Activated naive CD8-positive, alpha-beta T cell treated with anti-CD3 and anti-CD28 coated beads for 36 hours (primary cell): ENCODE results near the gene TPK1. TPM values are rescaled to one million over a fixed set of nuclear protein-coding genes. Genes with fewer than 3 reads are reported as not detected.
"Not testable (repeated sequence)": the region's sequence is repeated elsewhere in the genome, so short reads cannot be mapped to it uniquely, and the experiment has no call there.

Experiments used
- DNase-seq: peaks from one replicate; pipeline ENCODE4 v3.0.0; 2021
- H3K27ac Mint-ChIP-seq: one replicate; pipeline ENCODE4 v1.8.0; 2022; ENCODE audit warnings: mild to moderate bottlenecking, moderate library complexity, mixed read lengths
- H3K27me3 Mint-ChIP-seq: one replicate; pipeline ENCODE4 v1.8.0; 2022; ENCODE audit warnings: mild to moderate bottlenecking, mixed read lengths
- H3K36me3 Mint-ChIP-seq: one replicate; pipeline ENCODE4 v1.8.0; 2021; ENCODE audit warnings: mild to moderate bottlenecking, mixed read lengths
- H3K4me1 Mint-ChIP-seq: one replicate; pipeline ENCODE4 v1.8.0; 2021; ENCODE audit warnings: mixed read lengths
- H3K4me3 Mint-ChIP-seq: one replicate; pipeline ENCODE4 v1.8.0; 2022; ENCODE audit warnings: mild to moderate bottlenecking, moderate library complexity, mixed read lengths
- H3K9me3 Mint-ChIP-seq: one replicate; pipeline ENCODE4 v1.8.0; 2022; ENCODE audit warnings: mixed read lengths
- total RNA-seq, 2 experiments: library from RNA; stranded (reverse); gene quantifications; one replicate each; pipeline ENCODE4 v1.2.3, GENCODE V29; 2021

The TPK1 gene
- total RNA-seq, 2 experiments from 2014 or later: 16.7 to 21.4 TPM

DNA sequence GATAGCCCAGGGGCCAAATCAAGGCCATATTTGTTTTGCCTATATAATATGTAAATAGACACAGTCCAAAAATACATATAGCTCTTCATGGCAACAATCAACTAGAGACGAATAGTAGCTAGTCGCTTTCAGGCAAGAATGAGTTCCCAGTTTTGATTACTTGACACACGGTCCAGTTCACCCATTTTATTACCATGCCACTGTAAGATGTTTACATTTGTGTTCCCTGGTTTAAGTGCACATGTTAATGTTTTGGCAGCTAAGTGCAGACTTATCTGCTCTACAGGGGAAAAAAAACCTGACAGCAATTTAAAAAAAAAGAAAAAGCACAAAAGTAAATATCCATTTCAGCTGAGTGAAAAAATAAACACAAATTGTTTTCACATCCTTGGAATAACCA is 213.1 kb downstream of the TPK1 start:
- Mint-ChIP-seq H3K27me3 (no peaks in the 10 kb centered on the region), H3K27ac (no peak overlapping the region), H3K9me3 (peaks cover 7% of the 10 kb centered on the region), H3K36me3 (peaks cover 47% of the 10 kb centered on the region), H3K4me1 (no peaks in the 10 kb centered on the region), H3K4me3 (no peak overlapping the region)
- DNase-seq: no peak

DNA sequence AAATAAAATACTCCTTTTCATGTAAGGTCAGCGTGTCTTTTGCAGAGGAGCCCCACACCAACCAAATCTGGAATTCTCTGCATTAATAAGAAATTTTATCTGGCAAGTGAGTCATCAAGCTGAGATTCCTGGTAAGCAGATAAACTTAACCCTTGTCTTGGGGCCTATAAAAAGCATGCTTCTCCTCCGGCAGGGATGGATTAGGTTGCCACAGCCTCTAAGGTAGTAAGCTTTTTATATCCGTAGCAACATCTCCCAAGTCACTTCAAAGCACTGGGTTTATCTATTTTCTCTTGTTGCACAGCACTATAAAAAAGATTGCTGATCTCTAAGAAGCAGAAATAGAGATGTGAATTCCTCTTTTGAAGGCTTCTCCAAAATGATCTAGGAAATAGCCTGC is 229.6 kb downstream of the TPK1 start:
- no peaks in the 10 kb centered on the region for H3K27me3 Mint-ChIP-seq
- H3K27ac Mint-ChIP-seq: no peak overlapping the region
- no peak overlapping the region for H3K4me3 Mint-ChIP-seq
- peaks cover 13% of the 10 kb centered on the region for H3K36me3 Mint-ChIP-seq
- no peak for DNase-seq
- peaks cover under 1% of the 10 kb centered on the region for H3K9me3 Mint-ChIP-seq
- H3K4me1 Mint-ChIP-seq: peaks cover 3% of the 10 kb centered on the region

DNA sequence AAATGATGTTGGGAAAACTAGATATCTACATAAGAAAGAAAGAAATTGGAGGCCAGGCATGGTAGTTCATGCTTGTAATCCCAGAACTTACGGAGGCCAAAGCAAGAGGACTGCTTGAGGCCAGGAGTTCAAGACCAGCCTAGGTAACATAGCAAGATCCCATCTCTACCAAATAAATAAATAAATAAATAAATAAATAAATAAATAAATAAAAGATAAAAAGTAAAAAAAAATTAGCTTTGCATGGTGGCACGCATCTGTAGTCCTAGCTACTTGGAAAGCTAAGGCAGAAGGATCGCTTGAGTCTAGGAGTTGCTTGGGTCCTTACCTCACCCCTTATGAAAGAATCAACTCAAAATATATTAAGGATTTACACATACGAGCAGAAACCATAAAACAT is 238.9 kb downstream of the TPK1 start:
- no peaks in the 10 kb centered on the region for H3K4me1 Mint-ChIP-seq
- no peak overlapping the region for H3K27ac Mint-ChIP-seq
- H3K36me3 Mint-ChIP-seq: peaks cover 52% of the 10 kb centered on the region
- DNase-seq: no peak
- no peaks in the 10 kb centered on the region for H3K27me3 Mint-ChIP-seq
- H3K9me3 Mint-ChIP-seq: peaks cover 34% of the 10 kb centered on the region
- H3K4me3 Mint-ChIP-seq: no peak overlapping the region

DNA sequence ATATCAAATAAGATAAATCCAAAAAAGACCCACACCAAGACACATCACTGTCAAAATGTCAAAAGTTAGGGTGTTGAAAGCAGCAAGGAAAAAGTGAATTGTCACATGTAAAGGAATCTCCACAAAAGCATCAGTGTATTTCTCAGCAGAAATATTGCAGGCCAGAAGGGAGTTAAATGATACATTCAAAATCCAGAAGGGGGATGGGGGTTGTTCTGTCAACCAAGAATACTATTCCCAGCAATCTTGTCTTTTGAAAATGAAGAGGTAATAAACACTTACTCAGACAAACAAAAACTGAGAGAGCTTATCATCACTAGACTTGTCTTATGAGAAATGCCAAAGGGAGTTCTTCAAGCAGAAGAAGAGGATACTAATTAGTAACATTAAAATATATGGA is 241.3 kb downstream of the TPK1 start:
- Mint-ChIP-seq H3K27ac (no peak overlapping the region), H3K9me3 (peaks cover 32% of the 10 kb centered on the region), H3K36me3 (peaks cover 51% of the 10 kb centered on the region), H3K4me1 (no peaks in the 10 kb centered on the region), H3K4me3 (no peak overlapping the region), H3K27me3 (no peaks in the 10 kb centered on the region)
- no peak for DNase-seq

DNA sequence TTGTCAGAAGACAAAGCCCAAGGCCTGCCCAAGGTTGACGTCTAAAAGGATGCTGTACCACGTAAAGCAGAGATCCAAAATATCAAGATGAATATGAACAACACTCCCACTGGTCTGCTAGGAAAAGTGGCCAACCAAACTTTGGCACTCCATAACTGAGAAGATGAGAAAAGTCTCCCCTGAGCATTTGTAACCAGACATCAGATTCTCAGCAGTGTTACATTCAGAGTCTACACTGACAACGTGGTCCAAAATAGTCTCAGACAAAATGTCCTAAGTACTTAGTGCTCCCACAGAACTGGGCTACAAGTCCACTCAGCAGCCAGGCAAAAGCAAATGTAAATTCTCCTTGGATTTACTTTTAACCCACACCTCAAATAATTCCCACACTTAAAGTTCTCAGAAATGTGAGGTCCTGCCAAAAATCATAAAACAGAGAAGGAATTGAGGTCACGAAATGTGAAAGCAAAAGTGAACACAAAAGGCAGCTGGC is 247.2 kb downstream of the TPK1 start:
- DNase-seq: no peak
- Mint-ChIP-seq H3K9me3 (peaks cover 3% of the 10 kb centered on the region), H3K27me3 (no peaks in the 10 kb centered on the region)

DNA sequence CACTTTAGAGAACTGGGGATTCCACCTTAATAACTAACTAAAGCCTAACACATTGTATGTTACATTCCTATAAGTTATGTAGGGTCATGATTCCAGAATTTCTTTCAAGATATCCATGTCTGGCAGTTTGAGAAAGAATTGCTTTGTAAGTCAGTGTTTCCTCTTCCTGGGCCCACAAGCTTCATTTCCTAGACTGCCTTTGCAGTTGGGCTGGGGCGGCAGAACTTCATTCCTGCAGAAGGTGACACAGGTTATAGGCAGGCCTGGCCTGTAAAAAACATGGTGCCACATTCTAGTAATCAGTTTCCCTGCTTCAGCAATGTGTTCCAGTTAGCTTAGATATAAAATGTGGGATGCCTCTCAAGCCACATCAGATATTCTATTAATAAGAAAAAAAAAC is 248.2 kb downstream of the TPK1 start:
- H3K27ac Mint-ChIP-seq: no peak overlapping the region
- no peak for DNase-seq
- no peaks in the 10 kb centered on the region for H3K9me3 Mint-ChIP-seq
- no peak overlapping the region for H3K4me3 Mint-ChIP-seq
- no peaks in the 10 kb centered on the region for H3K27me3 Mint-ChIP-seq
- H3K4me1 Mint-ChIP-seq: no peaks in the 10 kb centered on the region
- H3K36me3 Mint-ChIP-seq: peaks cover 21% of the 10 kb centered on the region

More for the DNA sequence above, 247.2 kb downstream of the TPK1 start:
- no peak overlapping the region for H3K4me3 Mint-ChIP-seq
- H3K36me3 Mint-ChIP-seq: peaks cover 23% of the 10 kb centered on the region
- no peak overlapping the region for H3K27ac Mint-ChIP-seq
- no peaks in the 10 kb centered on the region for H3K4me1 Mint-ChIP-seq

DNA sequence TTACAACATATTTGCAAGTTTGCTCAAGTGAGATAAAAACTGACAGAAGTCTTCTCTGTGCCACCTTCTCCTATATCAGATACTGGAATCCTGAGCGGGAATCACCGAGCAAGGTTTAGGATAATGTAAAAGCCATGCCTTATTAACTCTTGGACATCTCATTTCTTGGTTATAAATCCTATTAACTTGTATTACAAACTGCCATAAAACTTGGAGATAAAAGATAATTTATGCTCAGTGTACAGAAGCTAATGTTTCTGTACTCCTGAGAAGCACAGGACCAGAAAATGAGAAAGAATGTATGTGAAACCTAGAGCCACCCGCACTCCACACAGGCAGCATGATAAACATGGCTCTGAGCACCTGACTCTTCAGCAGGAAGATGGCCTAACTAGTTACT is 251.1 kb downstream of the TPK1 start:
- peaks cover 19% of the 10 kb centered on the region for H3K36me3 Mint-ChIP-seq
- peaks cover 4% of the 10 kb centered on the region for H3K4me1 Mint-ChIP-seq
- no peaks in the 10 kb centered on the region for H3K9me3 Mint-ChIP-seq
- DNase-seq: no peak
- no peaks in the 10 kb centered on the region for H3K27me3 Mint-ChIP-seq
- H3K27ac Mint-ChIP-seq: no peak overlapping the region
- no peak overlapping the region for H3K4me3 Mint-ChIP-seq

DNA sequence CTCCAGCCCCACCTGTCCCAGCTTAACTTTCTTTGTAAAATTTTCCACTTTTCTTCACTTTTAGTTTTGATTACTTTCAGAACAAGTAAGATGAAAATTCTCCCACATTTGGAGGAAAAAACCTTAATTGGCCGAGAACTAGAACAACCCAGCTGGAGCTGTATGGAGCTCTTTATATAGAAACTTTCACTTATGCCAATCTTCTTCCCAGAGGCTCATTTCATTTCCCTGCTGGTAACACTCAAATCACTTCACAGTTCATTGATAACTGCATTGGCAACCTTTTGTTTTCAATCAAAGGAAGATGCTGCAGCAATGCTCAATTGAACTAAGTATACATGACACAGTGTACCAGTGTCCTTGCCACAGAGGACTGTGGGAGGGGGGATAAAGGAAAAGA is 256.2 kb downstream of the TPK1 start:
- no peak overlapping the region for H3K4me3 Mint-ChIP-seq
- no peak for DNase-seq
- no peak overlapping the region for H3K27ac Mint-ChIP-seq
- H3K4me1 Mint-ChIP-seq: peaks cover 4% of the 10 kb centered on the region
- peaks cover 31% of the 10 kb centered on the region for H3K36me3 Mint-ChIP-seq
- H3K27me3 Mint-ChIP-seq: no peaks in the 10 kb centered on the region
- H3K9me3 Mint-ChIP-seq: no peaks in the 10 kb centered on the region

DNA sequence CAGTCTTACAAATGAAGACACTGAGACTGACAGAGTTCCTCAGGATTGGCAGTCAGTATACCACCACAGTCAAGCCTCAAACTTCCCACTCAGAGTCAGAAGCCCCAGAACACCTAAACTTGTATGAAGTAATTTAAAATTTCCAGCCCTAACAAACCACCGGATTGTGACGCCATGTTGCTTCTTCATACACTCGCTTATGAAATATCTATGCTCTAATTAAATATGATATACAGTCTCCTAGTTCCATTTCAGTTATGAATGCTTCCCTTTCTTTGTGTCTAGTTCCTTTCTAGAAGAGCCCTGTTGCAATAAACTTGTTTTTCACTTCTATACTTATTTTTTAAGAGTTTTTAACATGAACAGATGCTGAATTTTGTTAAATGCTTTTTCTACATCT is 260.4 kb downstream of the TPK1 start:
- peaks cover 23% of the 10 kb centered on the region for H3K36me3 Mint-ChIP-seq
- no peak overlapping the region for H3K27ac Mint-ChIP-seq
- no peak for DNase-seq
- peaks cover 4% of the 10 kb centered on the region for H3K4me1 Mint-ChIP-seq
- H3K4me3 Mint-ChIP-seq: no peak overlapping the region
- H3K9me3 Mint-ChIP-seq: peaks cover 1% of the 10 kb centered on the region
- no peaks in the 10 kb centered on the region for H3K27me3 Mint-ChIP-seq

DNA sequence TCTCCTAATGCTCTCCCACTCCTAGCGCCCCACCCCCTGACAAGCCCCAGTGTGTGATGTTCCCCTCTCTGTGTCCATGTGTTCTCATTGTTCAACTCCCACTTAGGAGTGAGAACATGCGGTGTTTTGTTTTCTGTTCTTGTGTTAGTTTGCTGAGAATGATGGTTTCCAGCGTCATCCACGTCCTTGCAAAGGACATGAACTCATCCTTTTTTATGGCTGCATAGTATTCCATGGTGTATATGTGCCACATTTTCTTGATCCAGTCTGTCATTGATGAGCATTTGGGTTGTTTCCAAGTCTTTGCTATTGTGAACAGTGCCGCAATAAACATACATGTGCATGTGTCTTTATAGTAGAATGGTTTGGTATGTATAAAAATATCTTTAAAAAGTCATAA is 261.1 kb downstream of the TPK1 start:
- H3K27me3 Mint-ChIP-seq, DNase-seq, H3K27ac Mint-ChIP-seq, H3K4me3 Mint-ChIP-seq, H3K9me3 Mint-ChIP-seq, H3K4me1 Mint-ChIP-seq: not testable (repeated sequence)
- H3K36me3 Mint-ChIP-seq: peaks cover 23% of the 10 kb centered on the region

DNA sequence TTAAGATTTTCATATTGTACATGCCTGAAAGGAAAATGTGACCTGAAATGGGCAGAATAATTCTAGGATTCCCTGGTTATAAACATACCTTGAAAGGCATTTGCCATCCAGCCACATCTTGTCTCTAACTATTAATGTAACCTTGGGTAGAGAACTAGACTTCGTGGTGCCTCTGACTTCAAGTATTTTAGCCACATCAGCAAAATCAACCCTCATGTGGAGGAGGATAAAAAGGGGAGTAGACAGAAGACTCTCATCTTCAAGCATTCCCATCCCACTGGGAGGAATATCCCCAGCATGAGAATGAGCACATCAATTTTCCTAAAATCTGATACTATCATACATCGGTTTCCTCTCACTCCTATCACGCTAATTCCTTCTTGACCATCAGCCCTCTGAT is 267.6 kb downstream of the TPK1 start:
- Mint-ChIP-seq H3K9me3 (peaks cover 4% of the 10 kb centered on the region), H3K4me1 (no peaks in the 10 kb centered on the region), H3K27me3 (no peaks in the 10 kb centered on the region), H3K27ac (no peak overlapping the region), H3K36me3 (peaks cover 20% of the 10 kb centered on the region), H3K4me3 (no peak overlapping the region)
- no peak for DNase-seq

DNA sequence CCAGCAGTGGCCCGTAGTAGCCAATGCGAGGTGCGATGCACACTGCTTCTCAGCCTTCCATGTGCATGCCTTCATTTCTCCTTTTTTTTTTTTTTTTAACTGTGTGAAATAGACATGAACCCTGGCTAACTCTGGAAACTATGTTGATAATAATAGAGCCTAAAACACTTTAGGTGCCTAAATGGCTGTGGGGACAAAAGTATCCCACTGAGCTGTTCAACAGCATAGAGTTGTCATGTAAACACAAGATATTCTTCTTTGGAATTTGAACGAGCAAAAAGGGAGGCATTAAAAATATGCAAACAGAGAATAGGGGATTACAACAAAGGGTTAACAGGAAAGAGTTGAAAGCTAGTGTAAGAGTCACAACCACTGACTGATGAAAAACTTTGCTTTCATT is 270.3 kb downstream of the TPK1 start:
- no peak for DNase-seq
- no peaks in the 10 kb centered on the region for H3K27me3 Mint-ChIP-seq
- no peak overlapping the region for H3K27ac Mint-ChIP-seq
- peaks cover 24% of the 10 kb centered on the region for H3K36me3 Mint-ChIP-seq
- no peaks in the 10 kb centered on the region for H3K4me1 Mint-ChIP-seq
- no peak overlapping the region for H3K4me3 Mint-ChIP-seq
- peaks cover 4% of the 10 kb centered on the region for H3K9me3 Mint-ChIP-seq

DNA sequence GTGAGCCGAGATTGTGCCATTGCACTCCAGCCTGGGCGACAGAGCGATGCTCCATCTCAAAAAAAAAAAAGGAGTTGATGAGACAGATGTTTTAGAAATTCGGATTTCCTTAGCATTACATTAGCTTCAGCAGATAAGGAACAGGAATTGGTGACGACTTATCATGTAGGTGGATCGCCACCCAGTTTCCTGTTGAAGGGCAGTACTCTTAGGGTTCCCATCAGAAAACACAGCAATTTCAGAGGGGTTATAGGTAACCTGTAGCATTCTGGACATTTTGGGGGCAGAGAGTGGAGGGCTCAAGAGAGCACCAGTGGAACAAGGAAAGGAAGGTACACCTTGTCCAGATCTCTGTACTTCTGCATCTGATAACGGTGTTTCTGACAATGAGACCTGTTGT is 286.0 kb downstream of the TPK1 start:
- Mint-ChIP-seq H3K4me1 (no peaks in the 10 kb centered on the region), H3K9me3 (no peaks in the 10 kb centered on the region), H3K27me3 (no peaks in the 10 kb centered on the region), H3K27ac (no peak overlapping the region), H3K36me3 (peaks cover 6% of the 10 kb centered on the region), H3K4me3 (no peak overlapping the region)
- no peak for DNase-seq

DNA sequence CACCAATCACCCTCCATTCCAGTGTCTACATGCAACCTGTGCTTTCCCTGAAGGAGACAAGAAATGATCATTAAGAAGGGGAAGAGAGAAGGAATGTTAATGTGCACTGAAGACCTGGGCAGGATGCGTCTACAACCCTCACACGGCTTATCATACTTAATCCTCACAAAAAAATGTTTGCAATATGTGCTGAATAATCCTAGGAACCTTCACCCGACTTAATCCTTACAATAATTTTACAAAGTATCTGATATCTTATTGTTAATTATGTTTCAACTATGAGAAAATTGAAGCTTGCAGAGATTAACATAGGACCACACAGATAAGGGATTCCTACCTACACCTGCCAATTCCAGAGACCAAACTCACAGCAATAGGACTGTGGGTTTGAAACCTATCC is 287.3 kb downstream of the TPK1 start:
- Mint-ChIP-seq H3K27ac (no peak overlapping the region), H3K36me3 (peaks cover 9% of the 10 kb centered on the region), H3K27me3 (no peaks in the 10 kb centered on the region), H3K9me3 (no peaks in the 10 kb centered on the region), H3K4me1 (no peaks in the 10 kb centered on the region), H3K4me3 (no peak overlapping the region)
- no peak for DNase-seq

DNA sequence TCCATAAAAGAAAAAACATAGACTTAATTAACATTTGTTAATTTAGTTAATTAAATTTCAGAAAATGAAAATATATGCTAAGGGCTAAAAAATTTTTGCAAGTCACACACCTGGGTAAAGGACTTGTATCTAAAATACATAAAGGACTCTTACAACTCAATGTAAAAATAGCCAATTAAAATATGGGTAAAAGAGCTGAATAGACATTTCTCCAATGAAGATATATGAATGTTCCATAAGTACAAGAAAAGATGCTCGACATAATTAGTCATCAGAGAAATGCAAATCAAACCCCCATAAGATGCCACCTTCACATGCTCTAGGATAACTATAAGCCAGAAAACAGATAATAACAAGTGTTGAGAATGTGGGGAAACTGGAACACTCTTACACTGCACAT is 288.0 kb downstream of the TPK1 start:
- Mint-ChIP-seq H3K4me3 (no peak overlapping the region), H3K9me3 (no peaks in the 10 kb centered on the region), H3K4me1 (no peaks in the 10 kb centered on the region), H3K27me3 (no peaks in the 10 kb centered on the region), H3K36me3 (peaks cover 11% of the 10 kb centered on the region), H3K27ac (no peak overlapping the region)
- DNase-seq: no peak

DNA sequence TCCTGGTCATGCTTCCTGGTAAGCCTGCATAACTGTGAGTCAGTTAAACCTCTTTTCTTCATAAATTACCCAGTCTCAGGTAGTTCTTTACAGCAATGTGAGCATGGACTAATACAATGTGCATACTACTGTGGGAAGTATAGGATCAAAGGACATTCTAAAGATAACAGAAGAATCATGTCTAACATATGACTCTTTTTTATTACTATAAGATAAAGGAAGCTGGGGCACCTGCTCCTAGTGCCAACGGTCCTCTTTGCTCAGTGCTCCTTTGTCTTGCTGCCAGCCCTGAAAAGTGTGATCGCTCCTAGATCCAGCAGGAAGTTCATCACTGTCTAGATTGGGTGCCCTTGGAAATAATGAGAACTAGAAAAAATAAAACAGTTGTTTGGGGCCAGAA is 289.1 kb downstream of the TPK1 start:
- Mint-ChIP-seq H3K9me3 (no peaks in the 10 kb centered on the region), H3K27me3 (no peaks in the 10 kb centered on the region), H3K4me1 (no peaks in the 10 kb centered on the region), H3K4me3 (no peak overlapping the region), H3K27ac (no peak overlapping the region), H3K36me3 (peaks cover 13% of the 10 kb centered on the region)
- DNase-seq: no peak

DNA sequence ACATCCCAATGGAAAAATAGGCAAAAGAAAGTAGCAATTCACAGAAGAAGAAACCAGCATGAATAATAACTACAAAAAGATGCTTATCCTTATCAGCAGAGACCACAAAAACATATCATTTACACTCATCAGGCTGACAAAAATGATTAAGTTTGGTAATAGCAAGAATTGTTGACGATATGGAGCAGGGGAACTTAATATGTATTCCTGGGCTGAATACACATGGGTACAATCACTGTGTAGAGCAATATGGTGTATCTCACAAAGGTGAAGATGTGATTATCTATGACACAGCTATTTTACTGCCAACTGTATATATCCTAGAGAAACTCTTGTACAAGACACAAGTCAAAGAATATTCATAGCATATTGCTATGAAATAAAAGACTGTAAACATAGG is 290.5 kb downstream of the TPK1 start:
- no peaks in the 10 kb centered on the region for H3K27me3 Mint-ChIP-seq
- H3K36me3 Mint-ChIP-seq: peaks cover 16% of the 10 kb centered on the region
- no peaks in the 10 kb centered on the region for H3K4me1 Mint-ChIP-seq
- no peaks in the 10 kb centered on the region for H3K9me3 Mint-ChIP-seq
- H3K27ac Mint-ChIP-seq: no peak overlapping the region
- DNase-seq: no peak
- H3K4me3 Mint-ChIP-seq: no peak overlapping the region
